Measurements from ENCODE around the gene TTYH2. TPM values are rescaled to one million over a fixed set of nuclear protein-coding genes. Genes with fewer than 3 reads are reported as not detected.

Gene TTYH2
- total and polyA plus RNA-seq, 8 donors, result 0.58 to 17.9 (median 1.5) TPM

GRCh38 chr17:74199306-74200092 lies 13.9 kb upstream of the TTYH2 start:
- peaks cover 8 to 22% (median 20%) of the 10 kb centered on the region in 4 donors for H3K4me1 ChIP-seq
- H3K4me3 ChIP-seq, result peak overlapping the region in 1 of 4 donors; percentile 28
- no peak overlapping the region for H3K27ac ChIP-seq
- peak; percentile 77 to 87 for DNase-seq
- intact Hi-C loops (cut with DNase I; ENCODE audit: low total_unique reads), result loop anchor here (5.0 kb wide), 1 partner anchor 168 kb away; the partner anchor contains the start of gene GPR142
- WGBS, 5 donors, result 19 to 29% (median 22%) methylated on average over 21 to 35 of the region's 35 CpGs
- peaks cover 0 to 1% (median 0%) of the 10 kb centered on the region in 4 donors for H3K36me3 ChIP-seq
- H3K27me3 ChIP-seq, result peaks cover 0 to 75% (median 28%) of the 10 kb centered on the region in 3 donors
- no peaks in the 10 kb centered on the region for H3K9me3 ChIP-seq
- no peak for TF ChIP-seq EP300 (IDR thresholded peaks at IDR 0.05)
- TF ChIP-seq, protein P1, sequence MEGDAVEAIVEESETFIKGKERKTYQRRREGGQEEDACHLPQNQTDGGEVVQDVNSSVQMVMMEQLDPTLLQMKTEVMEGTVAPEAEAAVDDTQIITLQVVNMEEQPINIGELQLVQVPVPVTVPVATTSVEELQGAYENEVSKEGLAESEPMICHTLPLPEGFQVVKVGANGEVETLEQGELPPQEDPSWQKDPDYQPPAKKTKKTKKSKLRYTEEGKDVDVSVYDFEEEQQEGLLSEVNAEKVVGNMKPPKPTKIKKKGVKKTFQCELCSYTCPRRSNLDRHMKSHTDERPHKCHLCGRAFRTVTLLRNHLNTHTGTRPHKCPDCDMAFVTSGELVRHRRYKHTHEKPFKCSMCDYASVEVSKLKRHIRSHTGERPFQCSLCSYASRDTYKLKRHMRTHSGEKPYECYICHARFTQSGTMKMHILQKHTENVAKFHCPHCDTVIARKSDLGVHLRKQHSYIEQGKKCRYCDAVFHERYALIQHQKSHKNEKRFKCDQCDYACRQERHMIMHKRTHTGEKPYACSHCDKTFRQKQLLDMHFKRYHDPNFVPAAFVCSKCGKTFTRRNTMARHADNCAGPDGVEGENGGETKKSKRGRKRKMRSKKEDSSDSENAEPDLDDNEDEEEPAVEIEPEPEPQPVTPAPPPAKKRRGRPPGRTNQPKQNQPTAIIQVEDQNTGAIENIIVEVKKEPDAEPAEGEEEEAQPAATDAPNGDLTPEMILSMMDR (IDR thresholded peaks at IDR 0.05), result peak in 5 of 7 experiments; percentile 59 to 97 (median 96)

GRCh38 chr17:74200112-74200511 lies 13.3 kb upstream of the TTYH2 start:
- TF ChIP-seq POLR2AphosphoS5 (IDR thresholded peaks at IDR 0.05) (no peak), POLR2A (IDR thresholded peaks at IDR 0.05) (no peak), EP300 (IDR thresholded peaks at IDR 0.05) (no peak)
- TF ChIP-seq, protein P1 (IDR thresholded peaks at IDR 0.05), result no peak
- intact Hi-C loops (cut with DNase I; ENCODE audit: low total_unique reads), result loop anchor here (5.0 kb wide), 1 partner anchor 167 kb away; the partner anchor contains the start of gene GPR142
- H3K9me3 ChIP-seq, result no peaks in the 10 kb centered on the region
- peaks cover 0 to 69% (median 27%) of the 10 kb centered on the region in 3 donors for H3K27me3 ChIP-seq
- DNase-seq, result no peak
- no peak overlapping the region for H3K27ac ChIP-seq
- H3K4me1 ChIP-seq, result peaks cover 14 to 28% (median 26%) of the 10 kb centered on the region in 4 donors
- whole genome bisulfite sequencing, 5 donors, result 52 to 68% (median 64%) methylated on average over 10 of the region's 10 CpGs
- H3K36me3 ChIP-seq, result peaks cover 3 to 7% (median 5%) of the 10 kb centered on the region in 4 donors
- no peak overlapping the region for H3K4me3 ChIP-seq

GRCh38 chr17:74201250-74201649 lies 12.1 kb upstream of the TTYH2 start:
- peaks cover 26 to 40% (median 37%) of the 10 kb centered on the region in 4 donors for H3K4me1 ChIP-seq
- no peaks in the 10 kb centered on the region for H3K9me3 ChIP-seq
- H3K27me3 ChIP-seq, result peaks cover 0 to 58% (median 15%) of the 10 kb centered on the region in 3 donors
- H3K27ac ChIP-seq, result no peak overlapping the region
- intact Hi-C loops (cut with DNase I; ENCODE audit: low total_unique reads), result loop anchor here (5.0 kb wide), 1 partner anchor 166 kb away; the partner anchor contains the start of gene GPR142
- 37 to 55% (median 51%) methylated on average over 8 of the region's 8 CpGs for WGBS, 5 donors
- peaks cover 14 to 19% (median 16%) of the 10 kb centered on the region in 4 donors for H3K36me3 ChIP-seq
- no peak overlapping the region for H3K4me3 ChIP-seq
- peak in 1 of 2 donors; percentile 68 for DNase-seq
- TF ChIP-seq, protein P1 (IDR thresholded peaks at IDR 0.05), result no peak
- TF ChIP-seq POLR2AphosphoS5 (IDR thresholded peaks at IDR 0.05) (no peak), POLR2A (IDR thresholded peaks at IDR 0.05) (no peak), EP300 (IDR thresholded peaks at IDR 0.05) (no peak)

GRCh38 chr17:74201948-74202347 lies 11.4 kb upstream of the TTYH2 start:
- H3K9me3 ChIP-seq, result no peaks in the 10 kb centered on the region
- no peak for TF ChIP-seq POLR2A (IDR thresholded peaks at IDR 0.05)
- TF ChIP-seq POLR2AphosphoS5 (IDR thresholded peaks at IDR 0.05), result no peak
- TF ChIP-seq, protein P1 (IDR thresholded peaks at IDR 0.05), result no peak
- TF ChIP-seq EP300 (IDR thresholded peaks at IDR 0.05), result no peak
- H3K27ac ChIP-seq, result no peak overlapping the region
- H3K27me3 ChIP-seq, result peaks cover 0 to 51% (median 8%) of the 10 kb centered on the region in 3 donors
- peaks cover 21 to 23% (median 22%) of the 10 kb centered on the region in 4 donors for H3K36me3 ChIP-seq
- peaks cover 31 to 45% (median 44%) of the 10 kb centered on the region in 4 donors for H3K4me1 ChIP-seq
- DNase-seq, result no peak
- H3K4me3 ChIP-seq, result no peak overlapping the region
- intact Hi-C loops (cut with DNase I; ENCODE audit: low total_unique reads), result loop anchor here (5.0 kb wide), 1 partner anchor 165 kb away; the partner anchor contains the start of gene GPR142
- 71 to 83% (median 77%) methylated on average over 10 of the region's 10 CpGs for WGBS, 5 donors
